GM06990 (cell line): ENCODE results near the gene ACSF2.
"Not testable (repeated sequence)": the region's sequence is repeated elsewhere in the genome, so short reads cannot be mapped to it uniquely, and the experiment has no call there.

ENCODE experiments used
- DNase-seq: peaks from one replicate; pipeline ENCODE4 v3.0.0-alpha.2; 2011; ENCODE audit not compliant: insufficient read length; ENCODE audit errors: extremely low read depth
- H3K27me3 ChIP-seq: replicated peaks from 2 replicates; pipeline ENCODE4 v1.6.0; 2011; ENCODE audit warnings: low read length; ENCODE audit not compliant: control insufficient read depth, insufficient read depth
- H3K36me3 ChIP-seq: 2 replicates; pipeline ENCODE4 v1.5.1; 2011; ENCODE audit warnings: low read length; ENCODE audit not compliant: control insufficient read depth, insufficient read depth
- H3K4me3 ChIP-seq: replicated peaks from 2 replicates; pipeline ENCODE4 v1.5.1; 2011; ENCODE audit warnings: low read depth, mild to moderate bottlenecking, control low read depth, low read length
- CTCF ChIP-seq: IDR thresholded peaks from 2 replicates; pipeline ENCODE4 v1.5.1; 2011; ENCODE audit warnings: low read length, control low read depth, mild to moderate bottlenecking, inconsistent platforms; ENCODE audit not compliant: insufficient read depth, poor library complexity, severe bottlenecking

Gene ACSF2

GRCh38 chr17:50406578-50406977 lies 19.4 kb upstream of the ACSF2 start:
- no peak for DNase-seq
- TF ChIP-seq CTCF: no peak
- no peaks in the 10 kb centered on the region for H3K36me3 ChIP-seq
- no peak overlapping the region for H3K4me3 ChIP-seq
- no peaks in the 10 kb centered on the region; the same call in 1 of the 2 replicates for H3K27me3 ChIP-seq

- TF ChIP-seq CTCF: no peak
These were observed 18.1 kb upstream of the ACSF2 start for GRCh38 chr17:50407921-50408320.

GRCh38 chr17:50412188-50412732 lies 13.8 kb upstream of the ACSF2 start:
- TF ChIP-seq CTCF: no peak
- H3K27me3 ChIP-seq: no peaks in the 10 kb centered on the region; the same call in 1 of the 2 replicates
- no peaks in the 10 kb centered on the region for H3K36me3 ChIP-seq
- DNase-seq: no peak
- no peak overlapping the region for H3K4me3 ChIP-seq

More at GRCh38 chr17:50407921-50408320, 18.1 kb upstream of the ACSF2 start:
- Histone ChIP-seq H3K36me3 (no peaks in the 10 kb centered on the region), H3K4me3 (no peak overlapping the region), H3K27me3 (no peaks in the 10 kb centered on the region; the same call in 1 of the 2 replicates)
- DNase-seq: no peak

GRCh38 chr17:50414808-50415207 lies 11.2 kb upstream of the ACSF2 start:
- no peak for TF ChIP-seq CTCF
- no peaks in the 10 kb centered on the region for H3K27me3 ChIP-seq
- no peaks in the 10 kb centered on the region for H3K36me3 ChIP-seq
- no peak for DNase-seq
- H3K4me3 ChIP-seq: no peak overlapping the region

GRCh38 chr17:50419577-50419976 lies 6.4 kb upstream of the ACSF2 start:
- H3K4me3 ChIP-seq, H3K36me3 ChIP-seq, DNase-seq, H3K27me3 ChIP-seq: not testable (repeated sequence)

GRCh38 chr17:50420419-50421112 lies 5.5 kb upstream of the ACSF2 start:
- TF ChIP-seq CTCF: no peak

More at GRCh38 chr17:50420419-50421112, 5.5 kb upstream of the ACSF2 start:
- Histone ChIP-seq H3K36me3 (no peaks in the 10 kb centered on the region), H3K27me3 (no peaks in the 10 kb centered on the region), H3K4me3 (no peak overlapping the region)
- DNase-seq: no peak
